HG02938 (cell line): Measurements from ENCODE around the gene MSLN.

Experiments used
- ATAC-seq: cut with Tn5 transposase; IDR thresholded peaks from one replicate; pipeline ENCODE4 v1.9.1; 2021; ENCODE audit warnings: mild to moderate bottlenecking, moderate library complexity; ENCODE audit not compliant: unreplicated experiment

Gene MSLN

GRCh38 chr16:722835-723633 lies 37.5 kb upstream of the MSLN start:
- ATAC-seq = no peak

- ATAC-seq = no peak
These were observed 36.8 kb upstream of the MSLN start for GRCh38 chr16:723695-724094.

- ATAC-seq = no peak
These were observed 36.1 kb upstream of the MSLN start for GRCh38 chr16:724188-725040.

GRCh38 chr16:725041-725376 lies 35.5 kb upstream of the MSLN start:
- no peak for ATAC-seq

GRCh38 chr16:725463-726187 lies 34.9 kb upstream of the MSLN start:
- ATAC-seq = no peak

GRCh38 chr16:726188-726437 lies 34.4 kb upstream of the MSLN start:
- ATAC-seq = no peak

- ATAC-seq = no peak
These were observed 33.9 kb upstream of the MSLN start, which contains the start of the genes CCDC78 and HAGHL for GRCh38 chr16:726438-727290. TSS of gene CCDC78 (minus strand) at chr16:726443. CDS start at chr16:726367, 76 bp downstream. TSS of gene HAGHL (plus strand) at chr16:727106. CDS start at chr16:727510, 404 bp downstream.

GRCh38 chr16:727291-727977 lies 33.1 kb upstream of the MSLN start:
- ATAC-seq = no peak

GRCh38 chr16:728131-728889 lies 32.2 kb upstream of the MSLN start:
- ATAC-seq = no peak

- no peak for ATAC-seq
These were observed 31.4 kb upstream of the MSLN start for GRCh38 chr16:728890-729744.

GRCh38 chr16:729768-730665 lies 30.5 kb upstream of the MSLN start:
- ATAC-seq = no peak

GRCh38 chr16:730666-731509 lies 29.6 kb upstream of the MSLN start:
- ATAC-seq = no peak

GRCh38 chr16:732332-732731 lies 28.2 kb upstream of the MSLN start:
- no peak for ATAC-seq

GRCh38 chr16:732936-733335 lies 27.6 kb upstream of the MSLN start:
- no peak for ATAC-seq

- no peak for ATAC-seq
These were observed 26.9 kb upstream of the MSLN start for GRCh38 chr16:733382-734207.
